LoVo (cell line): ENCODE results near the gene IL1RAPL1.
"Not testable (repeated sequence)": the region's sequence is repeated elsewhere in the genome, so short reads cannot be mapped to it uniquely, and the experiment has no call there.

Experiments used
- DNase-seq: peaks from one replicate; pipeline ENCODE4 v3.0.0-alpha.2; 2016; ENCODE audit warnings: low spot score

The IL1RAPL1 gene

GRCh38 chrX:28628120-28628519 lies 40.9 kb downstream of the IL1RAPL1 start:
- no peak for DNase-seq

- no peak for DNase-seq
Measured at GRCh38 chrX:28638775-28639174, 51.5 kb downstream of the IL1RAPL1 start.

- no peak for DNase-seq
Measured at GRCh38 chrX:28639451-28639850, 52.2 kb downstream of the IL1RAPL1 start.

GRCh38 chrX:28649541-28649940 lies 62.3 kb downstream of the IL1RAPL1 start:
- no peak for DNase-seq

GRCh38 chrX:28651186-28651585 lies 63.9 kb downstream of the IL1RAPL1 start:
- DNase-seq, result no peak

GRCh38 chrX:28659269-28659668 lies 72.0 kb downstream of the IL1RAPL1 start:
- no peak for DNase-seq

GRCh38 chrX:28665778-28666177 lies 78.5 kb downstream of the IL1RAPL1 start:
- no peak for DNase-seq

- DNase-seq, result no peak
Measured at GRCh38 chrX:28668303-28668702, 81.1 kb downstream of the IL1RAPL1 start.

GRCh38 chrX:28668957-28669356 lies 81.7 kb downstream of the IL1RAPL1 start:
- no peak for DNase-seq

- DNase-seq, result no peak
Measured at GRCh38 chrX:28670074-28670473, 82.8 kb downstream of the IL1RAPL1 start.

- no peak for DNase-seq
Measured at GRCh38 chrX:28675173-28675572, 87.9 kb downstream of the IL1RAPL1 start.

- no peak for DNase-seq
Measured at GRCh38 chrX:28693101-28693500, 105.9 kb downstream of the IL1RAPL1 start.

- DNase-seq, result no peak
Measured at GRCh38 chrX:28697732-28698131, 110.5 kb downstream of the IL1RAPL1 start.

GRCh38 chrX:28701222-28701621 lies 114.0 kb downstream of the IL1RAPL1 start:
- DNase-seq, result no peak

- DNase-seq, result no peak
Measured at GRCh38 chrX:28706964-28707363, 119.7 kb downstream of the IL1RAPL1 start.

- DNase-seq, result no peak
Measured at GRCh38 chrX:28709421-28709820, 122.2 kb downstream of the IL1RAPL1 start.

GRCh38 chrX:28717864-28718263 lies 130.6 kb downstream of the IL1RAPL1 start:
- DNase-seq, result no peak

GRCh38 chrX:28718450-28718849 lies 131.2 kb downstream of the IL1RAPL1 start:
- no peak for DNase-seq

- no peak for DNase-seq
Measured at GRCh38 chrX:28719620-28720019, 132.4 kb downstream of the IL1RAPL1 start.

- no peak for DNase-seq
Measured at GRCh38 chrX:28752330-28752729, 165.1 kb downstream of the IL1RAPL1 start.

- no peak for DNase-seq
Measured at GRCh38 chrX:28756175-28756574, 168.9 kb downstream of the IL1RAPL1 start.

- no peak for DNase-seq
Measured at GRCh38 chrX:28756647-28757046, 169.4 kb downstream of the IL1RAPL1 start.

GRCh38 chrX:28757290-28757689 lies 170.0 kb downstream of the IL1RAPL1 start:
- no peak for DNase-seq

GRCh38 chrX:28766561-28766960 lies 179.3 kb downstream of the IL1RAPL1 start:
- DNase-seq, result not testable (repeated sequence)

- DNase-seq, result no peak
Measured at GRCh38 chrX:28773807-28774206, 186.6 kb downstream of the IL1RAPL1 start.
